ENCODE results near the gene RAB44. TPM values are rescaled to one million over a fixed set of nuclear protein-coding genes. Genes with fewer than 3 reads are reported as not detected.

Gene RAB44
- polyA plus RNA-seq, 1 of the 3 experiments (the other 2 are of a cell fraction), result 0.12 TPM

DNA sequence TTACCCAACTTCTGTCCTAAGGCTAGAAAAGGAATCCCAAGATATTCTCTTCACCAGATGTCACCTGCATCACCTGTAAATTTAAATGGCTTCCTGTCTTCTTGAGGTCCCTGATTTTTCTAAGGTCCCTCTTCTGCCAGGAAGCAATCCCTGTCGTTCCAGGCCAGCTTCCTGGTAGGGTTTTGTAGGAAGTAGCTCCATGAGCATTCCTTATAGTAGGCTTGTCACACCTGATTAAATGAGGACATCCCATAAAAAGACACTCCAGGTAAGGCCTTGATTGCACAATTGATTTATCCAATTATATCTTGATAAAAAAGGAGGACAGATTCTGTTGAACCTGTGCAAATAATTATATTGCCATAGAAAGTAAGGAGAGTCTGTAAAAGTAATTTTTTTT is 8.7 kb downstream of the RAB44 start:
- no peak overlapping the region for H2AFZ ChIP-seq (ENCODE audit: low read depth)
- H3K9me3 ChIP-seq, result no peaks in the 10 kb centered on the region
- no peaks in the 10 kb centered on the region for H3K79me2 ChIP-seq (ENCODE audit: insufficient read depth)
- no peaks in the 10 kb centered on the region for H3F3A ChIP-seq (replicated peaks; ENCODE audit: insufficient read depth)
- 54% methylated on average over 1 of the region's 1 CpG for WGBS (ENCODE audit: low lambda C conversion rate)
- no peaks in the 10 kb centered on the region for H4K20me1 ChIP-seq (ENCODE audit: insufficient read depth)
- H3K4me1 ChIP-seq (ENCODE audit: control insufficient read depth in 1 of 2, insufficient read depth in 2 of 2, low read depth in 1 of 2, low read length in 1 of 2), result no peaks in the 10 kb centered on the region; a peak in 1 of 4 replicates
- no peaks in the 10 kb centered on the region for H3K27me3 ChIP-seq (ENCODE audit: insufficient read depth)
- TF ChIP-seq NRF1 (IDR thresholded peaks at IDR 0.05; ENCODE audit: low read depth, low read length), result no peak
- no peak for TF ChIP-seq TCF12 (IDR thresholded peaks at IDR 0.05)
- no peak for TF ChIP-seq RAD21 (IDR thresholded peaks at IDR 0.05; ENCODE audit: low read length)
- TF ChIP-seq MXI1 (IDR thresholded peaks at IDR 0.05; ENCODE audit: low read depth, low read length), result no peak
- no peak overlapping the region for H3K4me2 ChIP-seq
- no peak overlapping the region for H3K9ac ChIP-seq
- no peak for DNase-seq
- H3K9me2 ChIP-seq, result no peaks in the 10 kb centered on the region
- no peak overlapping the region for H3K4me3 ChIP-seq (ENCODE audit: low read depth in 2 of 2, low read length in 1 of 2)
- CTCF ChIA-PET, result interaction anchor here (1.0 to 1.6 kb wide), 3 partner anchors 18 to 53 kb away, joined by 3 to 7 read pairs (median 5); no protein-coding TSS in a partner anchor
- no peaks in the 10 kb centered on the region for H3K36me3 ChIP-seq (replicated peaks in 1 of 2; ENCODE audit: control insufficient read depth in 1 of 2, insufficient read depth in 2 of 2, low read length in 1 of 2)
- POLR2A ChIA-PET, result interaction anchor here (0.6 kb wide), 1 partner anchor 248 kb away, joined by 3 read pairs; the partner anchor contains the start of gene PI16
- no peak overlapping the region for H3K27ac ChIP-seq (ENCODE audit: low read depth in 2 of 2, low read length in 1 of 2)

DNA sequence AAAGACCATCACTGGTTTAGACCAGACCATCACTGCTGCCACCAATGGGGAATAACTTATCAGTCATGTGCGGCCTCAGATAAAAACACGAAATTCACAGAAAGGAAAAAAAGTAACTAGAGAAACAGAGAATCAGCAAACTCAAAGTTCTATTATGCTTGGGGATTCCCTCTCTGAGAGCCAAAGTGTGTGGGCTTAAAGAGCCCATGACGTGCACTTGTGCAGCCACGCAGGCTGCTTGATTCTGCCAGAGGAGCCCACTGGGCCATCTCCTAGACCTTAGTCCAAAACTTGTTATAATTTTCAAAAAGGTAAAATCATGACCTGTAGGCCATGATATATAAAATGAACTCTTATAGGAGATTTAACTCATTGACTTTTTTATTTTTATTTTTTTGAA is 15.2 kb downstream of the RAB44 start:
- Histone ChIP-seq H3K27me3 (ENCODE audit: insufficient read depth) (no peaks in the 10 kb centered on the region), H3K9me2 (no peaks in the 10 kb centered on the region), H3K9me3 (no peaks in the 10 kb centered on the region), H2AFZ (ENCODE audit: low read depth) (no peak overlapping the region), H3K79me2 (ENCODE audit: insufficient read depth) (no peaks in the 10 kb centered on the region), H3K4me3 (ENCODE audit: low read depth in 2 of 2, low read length in 1 of 2) (no peak overlapping the region), H4K20me1 (ENCODE audit: insufficient read depth) (no peaks in the 10 kb centered on the region), H3K4me2 (no peak overlapping the region), H3F3A (replicated peaks; ENCODE audit: insufficient read depth) (no peaks in the 10 kb centered on the region), H3K27ac (ENCODE audit: low read depth in 2 of 2, low read length in 1 of 2) (no peak overlapping the region), H3K4me1 (ENCODE audit: control insufficient read depth in 1 of 2, insufficient read depth in 2 of 2, low read depth in 1 of 2, low read length in 1 of 2) (peaks cover 0 to 13% of the 10 kb centered on the region in 2 experiments; a peak in 1 of 4 replicates), H3K36me3 (replicated peaks in 1 of 2; ENCODE audit: control insufficient read depth in 1 of 2, insufficient read depth in 2 of 2, low read length in 1 of 2) (no peaks in the 10 kb centered on the region), H3K9ac (no peak overlapping the region)
- CTCF ChIA-PET, result no interaction called here
- DNase-seq, result no peak
- POLR2A ChIA-PET, result no interaction called here
- TF ChIP-seq FOSL2 (IDR thresholded peaks at IDR 0.05; ENCODE audit: borderline replicate concordance, low read depth) (no peak), CHD2 (IDR thresholded peaks at IDR 0.05; ENCODE audit: low read length, partially characterized antibody) (no peak), EZH2phosphoT487 (IDR thresholded peaks at IDR 0.05; ENCODE audit: borderline replicate concordance, low read depth) (no peak), POLR2AphosphoS5 (IDR thresholded peaks at IDR 0.05; ENCODE audit: low read depth, low read length) (no peak), RCOR1 (IDR thresholded peaks at IDR 0.05; ENCODE audit: low read length) (no peak), SIN3A (IDR thresholded peaks at IDR 0.05; ENCODE audit: borderline replicate concordance, low read depth, low read length) (no peak), TCF12 (IDR thresholded peaks at IDR 0.05) (no peak), GABPA (IDR thresholded peaks at IDR 0.05; ENCODE audit: low read depth) (no peak), MXI1 (IDR thresholded peaks at IDR 0.05; ENCODE audit: low read depth, low read length) (no peak), NFIC (IDR thresholded peaks at IDR 0.05; ENCODE audit: borderline replicate concordance) (no peak), GATA2 (CRISPR knock-in tag; IDR thresholded peaks at IDR 0.05) (no peak), JUND (IDR thresholded peaks at IDR 0.05) (no peak), YY1 (IDR thresholded peaks at IDR 0.05; ENCODE audit: low read depth) (no peak), FOXM1 (IDR thresholded peaks at IDR 0.05; ENCODE audit: low read depth) (no peak), FOXJ3 (CRISPR knock-in tag; IDR thresholded peaks at IDR 0.05) (no peak)
- TF ChIP-seq, protein P1, sequence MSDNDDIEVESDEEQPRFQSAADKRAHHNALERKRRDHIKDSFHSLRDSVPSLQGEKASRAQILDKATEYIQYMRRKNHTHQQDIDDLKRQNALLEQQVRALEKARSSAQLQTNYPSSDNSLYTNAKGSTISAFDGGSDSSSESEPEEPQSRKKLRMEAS (IDR thresholded peaks at IDR 0.05; ENCODE audit: low read depth), result no peak
- TF ChIP-seq, protein P2, sequence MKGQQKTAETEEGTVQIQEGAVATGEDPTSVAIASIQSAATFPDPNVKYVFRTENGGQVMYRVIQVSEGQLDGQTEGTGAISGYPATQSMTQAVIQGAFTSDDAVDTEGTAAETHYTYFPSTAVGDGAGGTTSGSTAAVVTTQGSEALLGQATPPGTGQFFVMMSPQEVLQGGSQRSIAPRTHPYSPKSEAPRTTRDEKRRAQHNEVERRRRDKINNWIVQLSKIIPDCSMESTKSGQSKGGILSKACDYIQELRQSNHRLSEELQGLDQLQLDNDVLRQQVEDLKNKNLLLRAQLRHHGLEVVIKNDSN (IDR thresholded peaks at IDR 0.05; ENCODE audit: borderline replicate concordance, low read depth), result no peak
- TF ChIP-seq, protein P3, sequence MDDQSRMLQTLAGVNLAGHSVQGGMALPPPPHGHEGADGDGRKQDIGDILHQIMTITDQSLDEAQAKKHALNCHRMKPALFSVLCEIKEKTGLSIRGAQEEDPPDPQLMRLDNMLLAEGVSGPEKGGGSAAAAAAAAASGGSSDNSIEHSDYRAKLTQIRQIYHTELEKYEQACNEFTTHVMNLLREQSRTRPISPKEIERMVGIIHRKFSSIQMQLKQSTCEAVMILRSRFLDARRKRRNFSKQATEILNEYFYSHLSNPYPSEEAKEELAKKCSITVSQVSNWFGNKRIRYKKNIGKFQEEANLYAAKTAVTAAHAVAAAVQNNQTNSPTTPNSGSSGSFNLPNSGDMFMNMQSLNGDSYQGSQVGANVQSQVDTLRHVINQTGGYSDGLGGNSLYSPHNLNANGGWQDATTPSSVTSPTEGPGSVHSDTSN (IDR thresholded peaks at IDR 0.05), result no peak
- TF ChIP-seq, protein P4, sequence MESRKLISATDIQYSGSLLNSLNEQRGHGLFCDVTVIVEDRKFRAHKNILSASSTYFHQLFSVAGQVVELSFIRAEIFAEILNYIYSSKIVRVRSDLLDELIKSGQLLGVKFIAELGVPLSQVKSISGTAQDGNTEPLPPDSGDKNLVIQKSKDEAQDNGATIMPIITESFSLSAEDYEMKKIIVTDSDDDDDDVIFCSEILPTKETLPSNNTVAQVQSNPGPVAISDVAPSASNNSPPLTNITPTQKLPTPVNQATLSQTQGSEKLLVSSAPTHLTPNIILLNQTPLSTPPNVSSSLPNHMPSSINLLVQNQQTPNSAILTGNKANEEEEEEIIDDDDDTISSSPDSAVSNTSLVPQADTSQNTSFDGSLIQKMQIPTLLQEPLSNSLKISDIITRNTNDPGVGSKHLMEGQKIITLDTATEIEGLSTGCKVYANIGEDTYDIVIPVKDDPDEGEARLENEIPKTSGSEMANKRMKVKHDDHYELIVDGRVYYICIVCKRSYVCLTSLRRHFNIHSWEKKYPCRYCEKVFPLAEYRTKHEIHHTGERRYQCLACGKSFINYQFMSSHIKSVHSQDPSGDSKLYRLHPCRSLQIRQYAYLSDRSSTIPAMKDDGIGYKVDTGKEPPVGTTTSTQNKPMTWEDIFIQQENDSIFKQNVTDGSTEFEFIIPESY (IDR thresholded peaks at IDR 0.05; ENCODE audit: borderline replicate concordance, low read depth), result no peak
- WGBS (ENCODE audit: low lambda C conversion rate), result 96% methylated on average over 4 of the region's 4 CpGs

All from SK-N-SH (cell line).